ENCODE measurements around the gene CAPN3.
"Not testable (repeated sequence)": the region's sequence is repeated elsewhere in the genome, so short reads cannot be mapped to it uniquely, and the experiment has no call there.

The CAPN3 gene

DNA sequence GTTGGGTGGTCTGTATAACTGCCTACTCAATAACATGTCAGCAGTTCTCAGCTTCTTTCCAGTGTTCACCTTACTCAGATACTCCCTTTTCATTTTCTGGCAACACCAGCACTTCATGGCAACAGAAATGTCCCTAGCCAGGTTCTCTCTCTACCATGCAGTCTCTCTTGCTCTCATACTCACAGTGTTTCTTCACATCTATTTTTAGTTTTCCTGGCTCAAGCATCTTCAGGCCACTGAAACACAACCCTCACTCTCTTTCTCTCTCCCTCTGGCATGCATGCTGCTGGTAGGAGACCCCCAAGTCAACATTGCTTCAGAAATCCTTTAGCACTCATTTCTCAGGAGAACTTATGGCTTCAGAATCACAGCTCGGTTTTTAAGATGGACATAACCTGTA, at the start of gene CAPN3:
CAPN3 (plus strand) TSS at position 253 of the 400 bp plus-strand sequence. CDS start 305 bp downstream, outside the sequence.
- DNase-seq = no peak

DNA sequence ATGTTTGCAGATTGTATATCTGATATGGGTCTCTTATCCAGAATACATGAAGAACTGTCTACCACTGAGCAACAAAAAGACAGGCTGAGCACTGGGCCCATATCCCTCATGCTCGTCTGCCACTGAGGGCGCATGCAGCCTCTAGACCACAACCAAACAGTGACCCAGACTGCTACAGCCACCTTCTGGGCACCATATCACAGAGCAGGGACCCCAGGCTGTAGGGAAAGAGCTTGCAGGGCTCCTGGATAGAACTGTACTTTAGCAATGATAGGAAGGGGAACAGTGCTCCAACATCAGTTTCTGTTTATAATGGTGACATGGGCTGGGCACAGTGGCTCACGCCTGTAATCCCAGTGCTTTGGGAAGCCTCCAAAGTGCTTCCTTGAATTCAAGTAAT, 45.8 kb upstream of the CAPN3 start:
- DNase-seq = no peak

DNA sequence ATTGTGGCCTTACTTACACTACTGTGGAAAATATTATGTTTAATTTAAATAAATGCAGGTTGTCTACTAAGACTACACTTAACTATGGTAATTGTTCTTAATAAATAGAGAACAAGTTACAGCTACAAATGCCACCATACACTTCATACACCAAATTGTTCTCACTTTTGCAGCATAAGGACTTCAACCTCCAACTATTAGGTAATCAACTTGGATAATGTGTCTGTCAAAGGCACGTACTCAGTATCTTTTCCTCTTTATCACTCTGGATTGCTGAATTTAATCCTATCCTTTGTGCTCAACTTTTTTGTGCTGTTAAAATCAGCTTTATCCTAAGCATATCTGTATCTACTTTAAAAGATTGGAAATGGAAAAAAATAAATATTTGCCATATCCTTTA, 44.5 kb upstream of the CAPN3 start:
- no peak for DNase-seq

DNA sequence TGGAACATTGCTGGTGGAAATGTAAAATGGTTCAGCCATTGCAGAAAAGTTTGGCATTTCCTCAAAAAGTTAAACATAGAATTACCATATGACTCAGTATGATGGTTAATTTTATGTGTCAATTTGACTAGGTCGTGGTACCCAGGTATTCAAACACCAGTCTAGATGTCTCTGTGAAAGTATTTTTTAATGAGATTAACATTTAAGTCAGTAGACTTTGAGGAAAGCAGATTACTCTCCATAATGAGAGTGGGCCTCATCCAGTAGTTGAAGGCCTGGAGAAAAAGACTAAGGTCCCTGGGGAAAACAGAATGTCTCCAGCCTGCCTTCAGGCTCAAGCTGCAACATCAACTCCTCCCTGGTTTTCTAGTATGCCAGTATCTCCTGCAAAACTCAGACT, 43.8 kb upstream of the CAPN3 start:
- no peak for DNase-seq

DNA sequence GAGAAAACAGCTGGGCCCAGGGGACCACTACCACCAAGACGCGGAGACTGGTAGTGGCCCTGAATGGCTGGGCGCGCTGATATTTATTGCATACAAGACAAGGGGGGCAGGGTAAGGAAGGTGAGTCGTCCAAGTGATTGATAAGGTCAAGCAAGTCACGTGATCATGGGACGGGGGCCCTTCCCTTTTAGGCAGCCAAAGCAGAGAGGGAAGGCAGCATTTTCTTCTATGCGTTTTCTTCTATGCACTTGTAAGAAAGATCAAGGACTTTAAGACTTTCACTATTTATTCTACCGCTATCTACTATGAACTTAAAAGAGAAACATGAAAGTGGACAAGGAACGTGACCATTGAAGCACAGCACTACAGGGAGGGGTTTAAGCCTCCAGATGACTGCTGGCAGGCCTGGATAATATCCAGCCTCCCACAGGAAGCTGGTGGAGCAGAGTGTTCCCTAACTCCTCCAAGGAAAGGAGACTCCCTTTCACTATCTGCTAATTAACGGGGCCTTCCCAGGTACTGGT, 43.0 kb upstream of the CAPN3 start:
- not testable (repeated sequence) for DNase-seq

DNA sequence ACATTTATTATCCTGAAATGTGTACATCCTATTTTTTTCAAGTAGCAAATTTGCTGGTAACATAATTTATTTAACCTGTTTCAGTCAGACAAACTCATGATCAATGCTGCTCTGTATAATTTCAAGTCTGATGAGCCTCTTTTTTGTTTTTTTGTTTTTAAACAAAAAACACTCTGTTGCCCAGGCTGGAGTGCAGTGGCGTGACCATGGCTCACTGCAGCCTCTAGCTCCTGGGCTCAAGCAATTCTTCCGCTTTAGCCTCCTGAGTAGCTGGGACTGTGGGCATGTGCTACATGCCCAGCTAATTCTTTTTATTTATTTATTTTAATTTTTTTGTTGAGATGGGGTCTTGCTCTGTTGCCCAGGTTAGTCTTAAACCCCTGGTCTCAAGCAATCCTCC, 40.1 kb upstream of the CAPN3 start:
- DNase-seq = no peak

DNA sequence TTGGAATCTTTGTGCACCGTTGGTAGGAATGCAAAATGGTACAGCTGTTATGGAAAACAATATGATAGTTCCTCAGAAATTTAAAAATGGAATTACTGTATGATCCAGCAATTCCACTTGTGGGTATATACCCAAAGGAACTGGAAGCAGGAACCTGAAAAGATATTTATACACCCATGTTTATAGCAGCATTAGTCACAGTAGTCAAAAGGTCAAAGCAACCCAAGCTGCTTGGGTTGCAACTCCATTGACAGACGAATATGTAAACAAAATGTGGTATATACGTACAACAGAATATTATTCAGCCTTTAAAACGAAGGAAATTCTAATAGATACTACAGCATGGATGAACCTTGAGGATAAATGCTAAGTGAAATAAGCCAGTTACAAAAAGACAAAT, 35.0 kb upstream of the CAPN3 start:
- no peak for DNase-seq

DNA sequence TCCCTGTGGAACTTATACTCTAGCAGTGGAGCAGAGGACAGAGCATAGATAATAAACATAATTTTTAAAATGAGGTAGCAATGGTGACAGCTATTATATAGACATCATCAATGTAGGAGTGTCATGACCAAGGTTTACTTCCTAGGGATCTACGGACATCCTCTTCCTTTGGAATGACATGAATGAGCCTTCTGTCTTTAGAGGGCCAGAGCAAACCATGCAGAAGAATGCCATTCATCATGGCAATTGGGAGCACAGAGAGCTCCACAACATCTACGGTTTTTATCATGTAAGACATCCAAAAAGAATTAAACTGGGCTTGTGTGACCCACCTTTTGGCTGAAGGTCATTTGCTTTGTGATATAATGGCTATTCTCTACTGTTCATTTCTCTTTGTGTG, 30.1 kb upstream of the CAPN3 start:
- no peak for DNase-seq

DNA sequence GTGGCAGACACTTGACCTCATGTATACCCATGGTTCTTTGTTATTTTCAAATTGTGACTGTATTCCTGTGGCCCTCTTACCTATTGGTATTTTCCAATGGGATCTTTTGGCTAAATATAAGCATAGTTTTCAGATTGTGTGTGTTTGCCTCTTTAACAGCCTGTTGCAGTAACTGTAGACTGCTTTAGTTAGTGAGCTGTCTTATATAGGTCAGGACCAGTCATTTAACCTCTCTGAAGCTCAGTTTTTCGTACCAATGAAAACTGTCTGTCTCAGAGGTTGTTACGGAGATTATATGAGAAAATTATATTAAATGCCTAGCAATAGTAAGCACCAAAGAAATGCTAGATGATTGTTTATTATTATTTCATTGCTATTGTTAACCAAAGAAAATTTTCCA, 29.3 kb upstream of the CAPN3 start:
- DNase-seq = no peak

DNA sequence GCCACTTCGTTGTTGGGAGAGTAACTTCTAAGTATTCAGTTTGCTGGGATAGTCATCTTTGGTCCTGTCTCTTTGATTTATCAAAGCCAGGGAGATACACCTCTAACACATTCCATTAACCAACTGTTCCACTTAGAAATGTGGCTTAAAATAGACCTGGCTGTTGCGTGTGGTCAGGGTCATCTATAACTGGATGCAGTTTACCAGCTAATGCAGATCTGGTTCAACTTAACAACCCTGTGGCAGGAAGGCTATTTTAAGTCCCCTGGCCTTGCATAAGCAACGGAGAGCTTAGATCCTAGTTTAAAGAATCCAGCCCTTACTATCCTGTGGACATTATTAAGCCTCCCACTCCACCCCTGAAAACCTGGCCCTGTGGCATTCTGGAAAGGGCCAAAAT, 28.1 kb upstream of the CAPN3 start:
- DNase-seq = no peak

DNA sequence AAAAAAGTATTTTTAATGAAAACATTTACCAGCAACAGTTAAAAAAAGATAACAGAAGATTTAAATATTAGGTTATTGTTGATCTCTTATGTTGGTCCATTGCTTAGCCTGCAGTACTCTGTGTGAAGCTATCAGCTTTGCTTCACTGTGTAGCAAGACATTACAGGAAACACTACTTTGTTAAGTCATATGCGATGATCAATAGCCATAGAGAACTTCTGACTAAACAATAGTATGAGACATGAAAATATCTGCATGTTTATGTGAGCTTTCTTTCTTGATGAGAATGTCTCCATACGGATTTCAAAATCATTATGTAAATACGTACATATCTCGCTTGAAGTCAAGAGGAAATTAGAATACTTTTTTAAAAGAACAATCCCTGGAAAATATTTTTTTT, 27.0 kb upstream of the CAPN3 start:
- no peak for DNase-seq

DNA sequence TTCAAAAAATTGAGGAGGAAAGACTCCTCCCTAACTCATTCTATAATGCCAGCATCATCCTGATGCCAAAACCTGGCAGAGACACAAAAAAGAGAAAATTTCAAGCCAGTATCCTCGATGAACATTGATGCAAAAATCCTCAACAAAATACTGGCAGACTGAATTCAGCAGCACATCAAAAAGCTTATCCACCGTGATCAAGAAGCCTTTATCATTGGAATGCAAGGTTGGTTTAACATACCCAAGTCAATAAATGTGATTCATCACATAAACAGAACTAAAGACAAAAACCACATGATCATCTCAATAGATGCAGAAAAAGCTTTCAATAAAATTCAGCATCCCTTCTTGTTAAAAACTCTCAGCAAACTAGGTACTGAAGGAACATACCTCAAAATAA, 24.2 kb upstream of the CAPN3 start:
- no peak for DNase-seq

DNA sequence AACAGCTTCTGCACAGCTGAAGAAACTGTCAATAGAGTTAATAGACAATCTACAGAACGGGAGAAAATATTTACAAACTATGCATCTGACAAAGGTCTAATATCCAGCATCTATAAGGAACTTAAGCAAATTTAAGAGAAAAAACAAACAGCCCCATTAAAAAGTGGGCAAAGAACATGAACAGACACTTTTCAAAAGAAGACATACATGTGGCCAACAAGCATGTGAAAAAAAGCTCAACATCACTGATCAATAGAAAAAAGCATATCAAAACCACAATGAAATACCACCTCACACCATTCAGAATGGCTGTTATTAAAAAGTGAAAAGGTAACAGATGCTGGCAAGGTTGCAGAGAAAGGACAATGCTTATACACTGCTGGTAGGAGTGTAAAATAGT, 22.7 kb upstream of the CAPN3 start:
- DNase-seq = not testable (repeated sequence)

DNA sequence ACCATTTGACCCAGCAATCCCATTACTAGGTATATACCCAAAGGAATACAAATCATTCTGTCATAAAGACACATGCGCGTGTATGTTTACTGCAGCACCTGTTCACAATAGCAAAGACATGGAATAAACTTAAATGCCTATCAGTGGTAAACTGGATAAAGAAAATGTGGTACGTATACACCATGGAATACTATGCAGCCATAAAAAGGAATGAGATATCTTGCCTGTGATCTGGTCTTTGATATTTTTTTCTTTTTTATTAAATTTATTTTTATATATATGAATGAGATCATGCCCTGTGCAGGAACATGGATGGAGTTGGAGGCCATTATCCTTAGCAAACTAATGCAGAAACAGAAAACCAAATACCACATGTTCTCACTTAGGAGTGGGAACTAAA, 22.2 kb upstream of the CAPN3 start:
- not testable (repeated sequence) for DNase-seq

DNA sequence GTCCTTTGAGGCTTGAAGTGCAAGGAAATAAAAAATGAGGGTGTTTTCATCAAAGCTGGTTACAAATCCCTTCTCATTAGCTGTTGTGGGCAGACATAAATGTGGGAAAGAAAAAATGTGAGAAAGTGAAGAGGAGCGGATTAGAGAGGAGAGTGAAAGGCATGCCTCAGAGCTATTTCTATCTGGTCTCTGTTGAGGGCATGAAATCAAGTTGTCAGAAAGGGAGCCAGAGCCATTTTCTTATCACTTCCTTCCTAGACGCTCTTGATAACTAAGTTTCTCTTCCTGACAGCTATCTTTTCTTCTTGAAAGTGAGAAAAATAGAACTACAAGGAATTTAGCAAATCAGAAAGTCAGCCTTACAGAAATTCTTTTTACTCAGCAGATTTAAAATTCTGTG, 20.8 kb upstream of the CAPN3 start:
- DNase-seq = no peak

DNA sequence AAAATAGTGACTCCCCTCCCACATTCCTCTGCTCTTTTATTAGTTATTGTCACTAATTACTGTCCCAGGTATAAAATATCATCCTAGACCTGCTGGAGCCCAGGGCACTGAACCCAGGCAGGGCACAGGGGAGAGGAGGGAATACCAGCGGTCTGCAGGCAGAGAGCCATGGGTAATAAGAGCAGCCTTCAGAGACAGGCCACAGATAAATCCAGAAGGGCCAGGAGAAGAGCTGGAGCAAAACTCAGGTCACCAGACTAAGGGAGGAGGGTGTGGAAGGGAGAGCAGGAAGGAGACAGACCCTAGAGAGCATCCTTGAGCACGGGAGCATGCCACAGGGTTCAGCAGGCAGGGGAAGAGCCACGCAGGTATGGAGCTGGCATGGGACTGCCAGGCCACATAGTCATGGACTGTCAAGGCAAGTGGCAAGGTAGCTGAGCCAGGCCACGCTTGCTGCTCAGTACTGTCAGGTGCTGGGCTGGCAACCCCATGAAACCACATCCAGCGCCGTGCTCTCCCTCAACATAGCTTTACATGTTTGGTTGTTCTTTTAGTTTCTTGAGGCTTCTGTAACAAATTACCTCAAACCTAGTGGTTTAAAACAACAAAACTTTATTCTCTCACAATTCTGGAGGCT, 15.6 kb upstream of the CAPN3 start:
- DNase-seq = no peak

DNA sequence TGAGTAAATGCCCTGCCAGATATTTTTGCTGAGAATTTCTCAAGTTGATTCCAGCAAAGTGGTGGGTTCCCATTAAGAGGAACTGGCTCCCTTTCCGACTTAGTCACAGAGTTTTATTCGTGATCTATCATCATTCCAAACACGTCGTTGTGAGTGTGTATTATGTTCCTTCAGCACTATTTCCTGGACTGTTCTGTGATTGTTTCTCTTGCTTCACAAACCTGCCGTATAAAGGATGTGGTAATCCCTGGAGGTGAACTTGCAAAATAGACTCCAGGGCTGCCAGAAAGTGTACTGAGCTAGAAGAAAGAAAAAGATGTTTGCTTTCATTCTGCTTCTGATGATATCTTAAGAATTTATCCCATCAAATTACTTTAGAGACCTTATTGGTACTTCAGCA, 14.5 kb upstream of the CAPN3 start:
- DNase-seq = no peak

DNA sequence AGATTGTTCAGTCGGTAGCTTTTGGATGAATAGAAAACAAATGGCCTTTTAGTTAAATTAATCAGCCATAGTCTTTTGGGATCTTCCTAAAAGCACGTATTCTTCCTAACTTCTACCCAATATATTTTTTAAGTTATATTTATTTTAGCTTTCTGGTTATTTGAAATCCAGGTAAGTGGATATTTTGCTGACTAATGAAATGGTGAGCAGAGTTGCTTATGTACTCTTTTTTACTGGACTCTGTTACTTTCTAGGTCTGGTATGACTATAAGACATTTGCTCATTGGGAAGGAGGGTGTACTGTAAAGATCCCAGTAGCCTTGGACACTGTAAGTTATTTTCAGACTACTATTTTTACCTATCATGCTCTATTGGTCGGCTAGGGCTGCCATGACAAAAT, 13.8 kb upstream of the CAPN3 start:
- no peak for DNase-seq

DNA sequence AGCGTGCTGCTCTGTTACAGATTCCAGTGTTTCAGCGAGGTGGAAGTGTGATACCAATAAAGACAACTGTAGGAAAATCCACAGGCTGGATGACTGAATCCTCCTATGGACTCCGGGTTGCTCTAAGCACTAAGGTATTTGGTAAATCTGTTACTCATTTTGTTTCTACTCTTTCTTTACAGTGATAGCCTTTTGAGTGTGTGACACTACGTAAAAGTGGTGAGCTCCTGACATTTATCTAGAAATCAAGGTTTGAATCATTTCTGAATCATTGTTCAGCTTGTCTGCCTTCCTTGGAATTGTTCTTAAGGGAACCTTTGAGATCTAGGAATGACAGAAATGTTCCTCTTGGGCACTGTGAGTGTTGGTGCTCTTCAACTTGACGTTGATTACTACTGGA, 11.2 kb upstream of the CAPN3 start:
- DNase-seq = no peak

DNA sequence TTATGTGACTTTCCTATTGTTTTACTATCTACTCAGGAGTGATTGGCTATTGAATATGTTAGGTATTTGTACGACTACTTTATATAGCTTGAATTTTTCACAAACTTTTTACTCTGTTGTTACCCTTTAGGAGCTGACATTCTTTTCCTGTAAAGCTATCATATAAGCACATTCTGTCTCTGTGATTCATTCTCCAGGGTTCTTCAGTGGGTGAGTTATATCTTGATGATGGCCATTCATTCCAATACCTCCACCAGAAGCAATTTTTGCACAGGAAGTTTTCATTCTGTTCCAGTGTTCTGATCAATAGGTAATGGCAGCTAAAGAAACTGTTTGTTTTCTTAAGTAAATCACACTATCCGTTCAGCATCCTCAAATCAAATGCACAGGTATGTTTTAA, 10.1 kb upstream of the CAPN3 start:
- DNase-seq = no peak

DNA sequence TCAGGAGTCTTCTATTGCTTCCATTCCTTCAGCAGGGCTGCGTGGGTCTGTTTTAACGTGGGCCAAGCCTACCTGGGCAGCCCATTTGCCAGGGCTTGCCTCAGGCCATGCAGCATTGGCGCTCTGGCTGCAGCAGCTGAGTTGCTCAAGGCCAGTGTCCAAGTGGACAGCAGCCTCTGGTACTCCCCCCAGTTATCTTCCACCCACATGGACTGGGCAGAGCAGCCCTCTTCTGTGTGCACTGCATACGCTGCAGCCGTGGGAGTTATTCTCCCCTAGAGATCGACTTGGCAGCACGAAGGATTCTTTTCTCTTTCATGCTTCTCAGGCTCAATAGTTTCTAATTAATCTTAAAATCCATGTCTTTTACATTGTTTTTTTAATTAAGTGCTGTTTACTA, 6.9 kb upstream of the CAPN3 start:
- no peak for DNase-seq

DNA sequence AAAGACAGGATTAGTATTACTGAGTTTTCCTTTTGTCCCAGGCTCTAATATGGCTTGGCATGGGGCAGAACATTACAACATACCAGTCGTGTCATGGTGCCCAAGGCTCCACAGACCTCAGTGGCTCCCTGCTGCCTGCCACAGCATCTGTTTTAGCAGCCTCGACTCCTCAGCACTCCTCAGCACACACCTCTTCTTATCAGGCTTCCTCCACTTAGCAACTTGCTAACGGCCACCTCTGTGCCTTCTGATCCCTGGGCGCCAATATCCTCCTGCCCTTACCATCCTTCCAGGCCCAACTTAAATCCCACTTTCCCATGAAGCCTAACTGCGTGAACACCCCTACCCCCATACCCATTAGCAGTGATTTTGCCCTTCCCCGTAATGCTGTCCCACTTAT, 6.2 kb upstream of the CAPN3 start:
- DNase-seq = no peak

DNA sequence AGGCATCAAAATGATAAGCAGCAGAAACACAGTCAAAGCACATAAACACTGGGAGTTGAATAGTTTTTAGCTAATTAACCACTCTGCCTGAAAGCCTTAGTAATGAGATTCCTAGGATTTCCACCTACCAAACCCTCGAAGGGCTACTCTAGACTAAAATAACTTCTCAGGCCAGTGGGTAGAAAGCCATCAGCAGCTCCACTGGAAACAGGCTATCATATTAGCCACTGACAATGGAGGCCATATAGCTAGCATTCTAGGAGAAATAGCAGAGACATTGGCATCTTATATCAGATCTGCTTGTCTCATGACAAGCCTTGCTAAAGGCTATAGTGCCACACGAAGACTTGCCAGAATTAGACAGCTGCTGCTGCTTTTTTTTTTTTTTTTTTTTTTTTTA, 4.5 kb upstream of the CAPN3 start:
- no peak for DNase-seq

DNA sequence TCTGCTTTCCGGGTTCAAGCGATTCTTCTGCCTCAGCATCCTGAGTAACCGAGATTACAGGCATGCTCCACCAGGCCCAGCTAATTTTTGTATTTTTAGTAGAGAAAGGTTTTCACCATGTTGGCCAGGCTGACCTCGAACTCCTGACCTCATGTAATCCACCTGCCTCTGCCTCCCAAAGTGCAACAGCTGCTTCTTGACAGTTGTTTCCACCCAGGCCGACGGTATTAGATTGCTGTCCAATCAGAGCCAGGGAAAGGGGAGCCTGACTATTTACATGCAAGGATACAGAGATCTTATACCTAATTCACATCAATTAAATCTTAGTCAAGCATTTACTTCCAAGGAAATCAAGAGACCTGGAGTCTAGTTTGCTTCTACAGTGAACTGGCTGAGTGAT, 4.0 kb upstream of the CAPN3 start:
- no peak for DNase-seq

DNA sequence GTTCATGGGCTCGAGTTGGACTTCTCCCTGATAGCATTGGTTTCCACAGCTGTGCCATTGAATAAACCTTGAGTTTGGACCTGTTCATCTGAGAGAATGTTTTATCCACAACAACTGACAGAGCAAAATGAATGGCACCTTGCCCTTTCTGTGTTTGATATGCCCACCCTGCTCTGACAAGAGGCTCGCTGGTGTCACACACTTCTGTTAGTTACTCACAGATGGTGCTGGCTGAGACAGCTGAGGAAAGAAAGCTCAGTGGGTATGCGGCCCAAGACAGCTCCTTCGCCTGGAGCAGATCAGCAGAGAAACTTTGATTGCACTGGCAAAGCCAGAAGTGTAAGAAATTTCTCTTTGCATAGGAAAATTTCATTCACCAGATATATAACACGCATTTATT, 2.5 kb upstream of the CAPN3 start:
- DNase-seq = no peak

DNA sequence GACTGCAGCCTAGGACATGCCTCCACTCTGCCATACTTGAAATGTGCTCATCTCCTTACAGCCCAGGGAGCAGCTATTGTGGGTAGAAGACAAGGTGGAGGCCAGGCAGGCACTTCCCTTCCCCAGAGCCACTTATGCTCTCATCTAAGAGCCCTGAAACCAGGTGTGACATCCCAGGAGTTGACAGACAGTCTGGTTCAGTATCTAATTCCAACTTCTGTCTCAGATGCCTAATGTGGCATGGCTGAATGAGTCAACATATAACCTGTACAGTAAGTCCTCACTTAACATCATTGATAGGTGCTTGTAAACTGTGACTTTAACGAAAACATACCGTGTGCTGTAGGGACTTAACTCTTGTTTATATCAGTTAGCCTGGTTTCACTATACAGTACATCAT, 1.2 kb upstream of the CAPN3 start:
- no peak for DNase-seq

Measured in midbrain (tissue), 1 donor.